EH (cell line): Measurements from ENCODE around the gene PLXNA4.
A peak's percentile ranks its signal among the peaks of the same experiment; 100 is the strongest.

ENCODE experiments used
- DNase-seq: peaks from one replicate; pipeline ENCODE4 v3.0.0-alpha.2; 2015; ENCODE audit warnings: low read depth

The PLXNA4 gene

GRCh38 chr7:132240262-132240661, 336.0 kb downstream of the PLXNA4 start:
- DNase-seq, result no peak

GRCh38 chr7:132239422-132239994, 336.8 kb downstream of the PLXNA4 start:
- DNase-seq, result no peak

DNA sequence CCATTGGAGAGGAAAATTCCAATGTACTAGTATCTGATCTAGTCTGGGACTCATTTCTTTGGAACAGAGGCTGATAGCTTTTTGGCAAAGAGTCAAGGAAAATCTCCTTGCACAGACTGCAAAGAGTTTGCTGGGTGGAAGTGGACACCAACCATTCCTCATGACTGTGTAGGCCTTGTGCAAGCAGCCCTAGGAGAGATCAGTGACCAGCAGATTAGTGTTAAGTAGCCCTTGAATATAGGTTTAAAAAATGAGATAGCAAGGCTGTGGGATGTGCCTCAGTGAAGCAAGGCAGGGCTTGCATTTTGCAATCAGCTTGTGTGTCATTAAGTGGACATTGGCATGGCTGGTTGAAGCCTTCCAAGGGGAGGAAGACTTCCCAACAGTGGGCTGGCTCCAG, 341.6 kb downstream of the PLXNA4 start:
- DNase-seq, result no peak

DNA sequence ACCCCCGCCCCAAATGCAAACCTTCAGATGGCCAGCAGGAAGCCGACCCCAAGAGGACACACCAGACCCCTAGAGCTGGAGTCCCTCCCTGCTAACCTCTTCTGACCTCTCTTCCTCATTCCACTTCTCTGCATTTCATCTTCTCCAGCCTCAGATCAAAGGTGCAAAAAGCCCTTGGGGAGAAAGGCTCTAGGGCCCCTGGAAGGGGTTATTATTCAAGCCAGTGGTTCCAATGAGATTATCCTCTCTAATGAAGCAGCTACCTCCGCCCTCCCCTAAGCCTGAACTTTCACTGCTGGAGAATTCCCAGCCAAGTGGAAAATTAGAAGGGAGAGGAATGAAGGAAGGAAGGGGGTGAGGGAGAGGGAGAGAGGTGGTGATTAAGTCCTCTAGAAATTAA, 343.9 kb downstream of the PLXNA4 start:
- DNase-seq, result no peak

- no peak for DNase-seq
Measured at GRCh38 chr7:132230462-132230861, 345.8 kb downstream of the PLXNA4 start.

GRCh38 chr7:132228240-132228639, 348.0 kb downstream of the PLXNA4 start:
- no peak for DNase-seq

DNA sequence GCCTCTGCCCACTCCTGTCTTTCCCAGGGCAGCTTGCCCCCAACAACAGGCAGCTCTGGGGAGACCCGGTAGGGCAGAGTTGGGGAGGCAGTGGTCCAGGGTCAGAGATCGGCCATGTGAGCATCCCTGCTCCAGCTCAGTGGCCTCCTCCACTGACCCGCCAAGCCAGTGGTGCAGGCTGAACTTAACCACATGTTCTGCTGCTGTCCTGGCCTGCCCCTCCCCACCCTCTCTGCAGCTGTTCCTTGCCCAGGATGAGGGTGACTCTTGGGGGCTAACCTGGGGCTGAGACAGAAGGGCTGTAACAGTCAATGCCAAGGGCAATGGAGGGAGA, 349.3 kb downstream of the PLXNA4 start:
- DNase-seq, result no peak

- no peak for DNase-seq
Measured at GRCh38 chr7:132226046-132226956, 350.0 kb downstream of the PLXNA4 start.

- DNase-seq, result peak; percentile 4
Measured at GRCh38 chr7:132225216-132226030, 350.8 kb downstream of the PLXNA4 start.

DNA sequence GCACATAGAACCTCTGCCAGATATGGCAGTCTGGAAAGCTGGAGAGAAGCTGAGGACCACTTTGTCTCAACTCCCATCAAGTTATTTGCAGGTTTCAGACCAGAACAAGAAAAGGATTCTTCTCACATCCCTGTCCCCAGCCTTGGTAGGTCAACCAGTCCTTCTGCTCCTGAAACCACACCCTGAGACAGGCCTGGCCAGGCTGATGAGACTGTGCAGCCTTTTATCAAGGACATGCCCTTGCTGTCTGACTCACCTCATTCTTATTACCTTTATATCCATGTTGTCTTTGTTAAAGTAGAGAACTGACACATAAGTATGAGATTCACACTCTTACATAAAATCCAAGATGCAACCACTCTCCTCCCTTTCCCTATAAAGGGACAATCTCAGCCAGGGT, 354.9 kb downstream of the PLXNA4 start:
- DNase-seq, result no peak

DNA sequence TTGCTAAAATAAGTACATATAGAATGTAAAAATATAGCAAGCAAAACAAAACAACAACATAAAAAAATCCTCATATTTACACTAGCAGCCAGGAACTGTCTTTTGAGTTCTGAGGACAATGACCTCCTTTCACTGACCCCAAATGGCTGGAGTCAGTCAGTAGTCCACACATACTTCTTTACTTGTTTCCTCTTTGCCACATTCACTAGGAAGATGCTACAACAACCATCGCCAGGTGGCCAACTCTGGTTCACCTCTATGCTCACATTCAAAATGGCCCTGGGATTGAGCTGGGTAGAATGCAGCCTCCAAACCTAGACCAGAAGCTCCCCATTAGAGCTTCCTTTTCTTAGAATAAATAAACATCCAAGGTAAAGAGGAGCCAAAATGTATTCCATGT, 356.2 kb downstream of the PLXNA4 start:
- no peak for DNase-seq

- DNase-seq, result no peak
Measured at GRCh38 chr7:132218876-132219275, 357.4 kb downstream of the PLXNA4 start.

DNA sequence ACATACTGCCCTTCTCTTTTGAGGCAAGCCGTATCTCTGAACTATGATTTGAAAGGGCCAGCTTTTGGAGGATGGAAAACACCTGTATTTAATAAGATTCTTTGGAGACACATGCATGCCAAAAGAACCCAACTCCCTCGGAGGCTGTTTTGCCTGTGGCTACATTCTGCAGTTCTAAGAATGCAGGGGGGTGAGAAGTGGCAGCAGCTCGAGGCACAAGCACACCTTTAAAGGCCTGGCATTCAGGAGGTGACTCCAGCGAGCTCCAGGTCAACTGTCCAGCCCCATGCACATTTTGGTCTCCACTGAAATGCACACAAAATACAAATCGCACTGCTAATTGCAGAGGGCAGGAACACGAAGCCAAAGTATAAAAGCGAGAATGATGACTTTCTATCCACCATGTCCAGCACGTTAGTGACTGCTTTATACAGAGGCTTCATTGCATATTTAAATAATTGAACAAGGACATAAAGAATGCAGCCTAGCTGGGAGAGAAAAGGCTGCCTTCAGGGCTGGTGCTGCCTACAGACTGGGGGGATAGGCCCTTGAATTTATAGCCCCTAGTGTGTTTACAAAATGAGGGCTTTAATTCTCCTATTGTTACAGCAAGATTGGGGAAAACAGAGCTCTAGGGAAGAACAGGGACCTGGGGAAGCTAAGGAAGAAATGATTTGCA, 359.3 kb downstream of the PLXNA4 start:
- no peak for DNase-seq

DNA sequence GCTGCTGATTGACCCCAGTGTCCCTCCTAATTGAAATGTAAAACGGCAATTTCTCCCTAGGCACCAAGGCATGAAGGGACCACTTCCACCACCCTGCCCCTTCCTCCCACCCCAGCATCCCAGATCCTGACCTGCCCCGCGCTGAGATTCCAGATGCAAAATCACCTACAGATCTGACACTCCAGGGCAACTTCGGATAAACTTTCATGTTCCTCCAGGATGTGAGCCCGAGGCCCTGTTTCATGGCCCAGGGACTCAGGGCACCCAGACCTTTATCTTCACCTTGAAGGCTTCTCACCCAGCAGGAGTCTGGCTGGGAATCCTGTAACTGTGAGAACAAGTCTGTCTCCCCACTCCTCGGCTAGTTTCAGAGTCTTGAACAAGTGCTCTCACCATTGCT, 361.8 kb downstream of the PLXNA4 start:
- no peak for DNase-seq

GRCh38 chr7:132213583-132213982, 362.7 kb downstream of the PLXNA4 start:
- DNase-seq, result no peak

DNA sequence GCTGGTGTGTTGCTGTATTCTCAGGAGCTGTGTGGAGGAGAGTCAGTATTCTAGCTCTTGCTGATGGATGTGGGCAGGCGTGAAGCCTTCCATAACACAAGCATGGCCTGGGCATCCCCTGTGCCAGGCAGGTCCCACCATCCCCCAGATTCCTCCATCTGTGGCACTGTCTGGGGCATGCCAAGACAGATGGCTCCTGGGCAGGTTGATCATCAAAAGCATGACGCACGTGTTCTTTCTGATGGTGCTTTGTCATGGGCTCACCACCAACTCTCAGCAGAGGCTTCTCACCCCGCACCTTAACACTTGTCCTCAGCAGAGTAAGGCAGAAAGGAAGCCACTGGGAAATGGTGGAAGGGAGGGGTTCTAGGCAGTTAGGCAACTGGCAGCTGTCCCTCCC, 364.3 kb downstream of the PLXNA4 start:
- no peak for DNase-seq

GRCh38 chr7:132210821-132211220, 365.4 kb downstream of the PLXNA4 start:
- DNase-seq, result no peak

DNA sequence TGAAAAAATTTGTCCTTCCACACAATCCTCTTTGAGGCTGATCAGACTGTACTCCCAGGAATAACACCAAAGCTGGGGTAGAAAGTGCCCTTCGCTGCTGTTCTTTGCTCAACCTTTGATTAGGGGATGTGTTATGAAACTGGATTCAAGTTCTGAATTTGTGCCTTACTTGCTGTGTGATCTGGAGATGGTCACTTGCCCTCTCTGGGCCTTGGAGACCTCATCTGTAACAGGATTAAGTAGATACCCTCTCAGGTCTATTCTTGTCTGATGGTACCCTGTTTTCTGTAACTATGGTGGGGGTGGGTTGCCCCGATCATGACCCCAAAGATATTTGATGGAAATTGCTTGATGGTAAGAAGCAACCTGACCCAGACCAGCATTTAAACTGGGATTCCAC, 368.5 kb downstream of the PLXNA4 start:
- DNase-seq, result no peak

DNA sequence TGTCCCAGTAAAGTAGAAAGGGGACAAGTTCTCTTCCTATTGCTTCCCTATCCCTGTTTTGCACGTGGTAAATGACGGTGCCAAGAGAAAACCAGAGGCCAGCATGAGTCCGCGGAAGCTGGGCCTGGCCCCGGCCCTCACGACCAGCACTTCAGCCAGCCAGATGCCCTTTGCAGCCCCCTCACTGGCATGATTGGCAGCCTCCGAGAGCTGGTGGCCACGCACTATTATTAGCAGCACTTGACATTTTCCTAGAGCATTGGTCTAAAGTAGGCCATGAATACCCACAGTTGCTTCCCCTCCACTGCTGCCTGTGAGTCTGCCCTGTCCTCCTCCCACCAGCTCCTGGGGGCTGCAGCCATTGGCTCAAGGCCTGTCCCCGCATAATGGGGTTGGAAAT, 369.1 kb downstream of the PLXNA4 start:
- DNase-seq, result no peak

DNA sequence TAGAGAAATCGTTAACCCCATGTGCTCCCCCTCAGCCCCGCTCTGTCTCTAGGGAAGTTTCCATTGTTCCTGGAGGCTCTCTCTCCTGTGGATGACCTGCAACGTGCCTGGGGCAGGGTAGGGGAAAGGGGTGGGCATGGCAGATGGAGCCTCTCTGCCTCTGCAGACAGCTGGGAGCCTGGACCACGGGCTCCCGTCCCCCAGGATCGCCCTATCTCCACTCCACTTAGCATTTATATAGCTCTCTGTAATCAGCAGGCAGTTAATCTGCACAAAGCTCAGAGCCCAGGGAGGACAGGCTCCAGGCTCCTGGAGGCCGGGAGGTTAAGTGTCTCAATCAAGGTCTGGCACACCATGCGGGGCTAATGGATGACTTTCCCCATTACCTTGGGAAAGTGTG, 369.7 kb downstream of the PLXNA4 start:
- no peak for DNase-seq

DNA sequence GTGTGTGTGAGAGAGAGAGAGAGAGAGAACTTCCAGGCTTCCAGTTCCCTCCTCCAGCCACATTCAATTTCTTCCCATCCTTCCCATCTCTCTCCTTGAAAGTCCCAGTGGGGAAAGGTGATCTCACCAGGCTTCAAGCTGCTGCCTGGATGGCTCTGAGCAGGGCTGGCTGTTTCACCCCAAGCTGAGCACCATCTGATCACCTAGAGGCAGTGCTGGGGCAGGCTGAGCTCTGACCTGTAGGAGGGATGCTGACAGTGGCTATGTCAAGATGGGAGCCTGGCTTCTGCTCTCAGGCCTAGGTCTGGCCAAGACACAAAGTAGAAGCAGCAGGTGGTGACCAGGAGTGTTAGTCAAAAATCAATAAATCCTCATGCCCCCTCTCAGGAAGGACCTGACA, 370.8 kb downstream of the PLXNA4 start:
- DNase-seq, result no peak

DNA sequence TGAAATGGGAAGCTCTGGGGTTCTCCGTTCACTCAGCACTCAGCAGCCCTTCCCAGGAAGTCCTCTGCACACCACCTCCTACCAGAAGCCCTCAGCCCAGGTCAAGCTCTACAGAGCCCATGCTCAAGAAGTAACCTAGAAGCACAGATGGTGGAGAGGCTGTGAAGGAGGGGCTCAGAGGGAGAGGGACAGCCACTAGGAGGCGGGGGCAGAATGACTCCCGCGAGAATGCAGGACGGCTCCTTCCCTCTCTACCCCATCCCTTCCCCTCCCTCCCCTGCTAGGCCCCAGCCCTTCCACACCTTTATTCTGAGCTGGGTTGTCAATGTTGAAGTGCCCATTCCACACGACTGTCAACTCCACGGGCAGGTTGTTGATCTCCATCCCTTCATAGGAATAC, 373.2 kb downstream of the PLXNA4 start:
- no peak for DNase-seq
